ENCODE results near the gene RBBP7. TPM values are rescaled to one million over a fixed set of nuclear protein-coding genes. Genes with fewer than 3 reads are reported as not detected.

RBBP7 gene
- total RNA-seq, 1 experiment from 2014 or later = 155 TPM

- ChIA-PET CTCF (no interaction called here), POLR2A (ENCODE audit: unreplicated experiment) (no interaction called here)
- no peak for DNase-seq
- TF ChIP-seq EZH2phosphoT487 (IDR thresholded peaks at IDR 0.05; ENCODE audit: borderline replicate concordance, low read length) (no peak), EZH2 (IDR thresholded peaks at IDR 0.05; ENCODE audit: low read length, unreplicated experiment) (no peak)
- TF ChIP-seq, protein P1, sequence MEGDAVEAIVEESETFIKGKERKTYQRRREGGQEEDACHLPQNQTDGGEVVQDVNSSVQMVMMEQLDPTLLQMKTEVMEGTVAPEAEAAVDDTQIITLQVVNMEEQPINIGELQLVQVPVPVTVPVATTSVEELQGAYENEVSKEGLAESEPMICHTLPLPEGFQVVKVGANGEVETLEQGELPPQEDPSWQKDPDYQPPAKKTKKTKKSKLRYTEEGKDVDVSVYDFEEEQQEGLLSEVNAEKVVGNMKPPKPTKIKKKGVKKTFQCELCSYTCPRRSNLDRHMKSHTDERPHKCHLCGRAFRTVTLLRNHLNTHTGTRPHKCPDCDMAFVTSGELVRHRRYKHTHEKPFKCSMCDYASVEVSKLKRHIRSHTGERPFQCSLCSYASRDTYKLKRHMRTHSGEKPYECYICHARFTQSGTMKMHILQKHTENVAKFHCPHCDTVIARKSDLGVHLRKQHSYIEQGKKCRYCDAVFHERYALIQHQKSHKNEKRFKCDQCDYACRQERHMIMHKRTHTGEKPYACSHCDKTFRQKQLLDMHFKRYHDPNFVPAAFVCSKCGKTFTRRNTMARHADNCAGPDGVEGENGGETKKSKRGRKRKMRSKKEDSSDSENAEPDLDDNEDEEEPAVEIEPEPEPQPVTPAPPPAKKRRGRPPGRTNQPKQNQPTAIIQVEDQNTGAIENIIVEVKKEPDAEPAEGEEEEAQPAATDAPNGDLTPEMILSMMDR (conservative IDR thresholded peaks at IDR 0.05; ENCODE audit: low read depth, low read length) = no peak
- H3K79me2 ChIP-seq (ENCODE audit: low read length) = no peaks in the 10 kb centered on the region
- no peak overlapping the region for H3K9ac ChIP-seq (ENCODE audit: low read length)
- no peaks in the 10 kb centered on the region for H3K36me3 ChIP-seq (ENCODE audit: low read depth, low read length)
- H3K9me2 ChIP-seq (replicated peaks; ENCODE audit: low read length) = no peaks in the 10 kb centered on the region
- H2AFZ ChIP-seq (ENCODE audit: low read length) = no peak overlapping the region
- no peak overlapping the region for H3K27ac ChIP-seq (ENCODE audit: low read length)
- H3K4me1 ChIP-seq (ENCODE audit: insufficient read depth, low read length) = peaks cover 21% of the 10 kb centered on the region
- intact Hi-C loops (cut with micrococcal nuclease) = no loop called here
- no TSS peak for BruUV-seq (replicated peaks)
- H3K4me2 ChIP-seq (ENCODE audit: low read length) = no peak overlapping the region
- no peaks in the 10 kb centered on the region for H4K20me1 ChIP-seq (ENCODE audit: low read length)
- no peaks in the 10 kb centered on the region for H3K9me3 ChIP-seq (ENCODE audit: low read length)
- no peak for ATAC-seq
- no peaks in the 10 kb centered on the region for H3F3A ChIP-seq (ENCODE audit: low read length, unreplicated experiment)
- H3K4me3 ChIP-seq (ENCODE audit: low read length) = no peak overlapping the region
- no peaks in the 10 kb centered on the region for H3K27me3 ChIP-seq (ENCODE audit: low read length)
Observed at GRCh38 chrX:16876696-16877095, 6.5 kb upstream of the RBBP7 start.

DNA sequence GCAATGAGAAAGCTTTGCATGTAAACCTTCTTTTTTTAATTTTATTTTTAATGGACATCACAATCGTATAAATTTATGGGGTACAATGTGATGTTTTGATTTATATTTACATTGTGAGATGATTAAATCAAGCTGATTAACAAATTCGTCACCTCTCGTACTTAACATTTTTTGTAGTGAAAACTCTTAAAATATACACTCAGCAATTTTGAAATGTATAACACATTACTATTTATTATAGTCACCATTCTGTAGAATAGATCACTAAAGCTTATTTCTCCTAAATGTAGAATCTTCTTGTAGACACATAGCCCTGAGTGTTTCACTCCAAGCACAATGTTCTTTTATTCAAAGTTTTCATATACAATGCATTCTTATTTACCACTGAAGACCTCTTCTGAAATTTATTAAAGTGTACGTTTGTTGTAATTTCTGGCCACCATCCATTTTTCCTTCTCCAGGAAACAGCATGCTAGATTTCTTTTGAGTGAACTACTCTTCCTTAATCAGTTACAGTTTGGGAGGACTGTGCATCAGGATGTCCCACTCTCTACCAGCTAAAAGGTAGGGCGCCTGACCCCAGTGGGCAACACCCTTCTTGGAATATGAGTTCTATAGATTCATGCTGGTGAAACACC is 4.4 kb upstream of the RBBP7 start:
- Histone ChIP-seq H3K4me2 (ENCODE audit: low read length) (peak overlapping the region; percentile 45), H3K79me2 (ENCODE audit: low read length) (peaks cover 3% of the 10 kb centered on the region), H3K4me3 (ENCODE audit: low read length) (no peak overlapping the region), H3K9me3 (ENCODE audit: low read length) (no peaks in the 10 kb centered on the region), H4K20me1 (ENCODE audit: low read length) (no peaks in the 10 kb centered on the region), H3K9me2 (replicated peaks; ENCODE audit: low read length) (no peaks in the 10 kb centered on the region), H3K9ac (ENCODE audit: low read length) (no peak overlapping the region), H3K27ac (ENCODE audit: low read length) (no peak overlapping the region), H2AFZ (ENCODE audit: low read length) (peak overlapping the region; percentile 40; the same call in 1 of the 2 replicates), H3F3A (ENCODE audit: low read length, unreplicated experiment) (no peaks in the 10 kb centered on the region), H3K27me3 (ENCODE audit: low read length) (no peaks in the 10 kb centered on the region), H3K4me1 (ENCODE audit: insufficient read depth, low read length) (peaks cover 29% of the 10 kb centered on the region), H3K36me3 (ENCODE audit: low read depth, low read length) (no peaks in the 10 kb centered on the region)
- ATAC-seq (no peak), DNase-seq (no peak)
- intact Hi-C loops (cut with micrococcal nuclease) = no loop called here
- ChIA-PET POLR2A (ENCODE audit: unreplicated experiment) (interaction anchor here (0.5 to 0.6 kb wide), 2 partner anchors 166 to 1544 kb away, joined by 3 to 5 read pairs; no protein-coding TSS in a partner anchor), CTCF (interaction anchor here (0.7 to 1.0 kb wide), 4 partner anchors 18 to 208 kb away, joined by 3 to 5 read pairs (median 4); no protein-coding TSS in a partner anchor)
- BruUV-seq (replicated peaks) = no TSS peak
- TF ChIP-seq, protein P1 (conservative IDR thresholded peaks at IDR 0.05; ENCODE audit: low read depth, low read length) = no peak
- TF ChIP-seq EZH2 (IDR thresholded peaks at IDR 0.05; ENCODE audit: low read length, unreplicated experiment) = no peak
- TF ChIP-seq EZH2phosphoT487 (IDR thresholded peaks at IDR 0.05; ENCODE audit: borderline replicate concordance, low read length) = no peak

- Histone ChIP-seq H3K36me3 (ENCODE audit: low read depth, low read length) (peaks cover 5% of the 10 kb centered on the region; the same call in 1 of the 2 replicates), H3K9me2 (replicated peaks; ENCODE audit: low read length) (no peaks in the 10 kb centered on the region), H3K79me2 (ENCODE audit: low read length) (peaks cover 18% of the 10 kb centered on the region), H2AFZ (ENCODE audit: low read length) (no peak overlapping the region), H3K4me2 (ENCODE audit: low read length) (no peak overlapping the region), H3K4me3 (ENCODE audit: low read length) (no peak overlapping the region), H3K9me3 (ENCODE audit: low read length) (no peaks in the 10 kb centered on the region), H3K27me3 (ENCODE audit: low read length) (no peaks in the 10 kb centered on the region), H3F3A (ENCODE audit: low read length, unreplicated experiment) (no peaks in the 10 kb centered on the region), H4K20me1 (ENCODE audit: low read length) (peaks cover 14% of the 10 kb centered on the region), H3K4me1 (ENCODE audit: insufficient read depth, low read length) (peaks cover 36% of the 10 kb centered on the region), H3K9ac (ENCODE audit: low read length) (no peak overlapping the region), H3K27ac (ENCODE audit: low read length) (no peak overlapping the region)
- ChIA-PET CTCF (no interaction called here), POLR2A (ENCODE audit: unreplicated experiment) (no interaction called here)
- no TSS peak for BruUV-seq (replicated peaks)
- peak; percentile 6 for DNase-seq
- intact Hi-C loops (cut with micrococcal nuclease) = no loop called here
- TF ChIP-seq EZH2 (IDR thresholded peaks at IDR 0.05; ENCODE audit: low read length, unreplicated experiment) = no peak
- TF ChIP-seq EZH2phosphoT487 (IDR thresholded peaks at IDR 0.05; ENCODE audit: borderline replicate concordance, low read length) = no peak
- TF ChIP-seq, protein P1 (conservative IDR thresholded peaks at IDR 0.05; ENCODE audit: low read depth, low read length) = no peak
- no peak for ATAC-seq
Observed at GRCh38 chrX:16873106-16873505, 2.9 kb upstream of the RBBP7 start.
